Nephron (organoid): ENCODE results near the gene ENO2.

Source experiments
- H3K27ac Mint-ChIP-seq, 3 experiments: 2 replicates each; pipeline ENCODE4 v1.8.0; 2020; ENCODE audit warnings: mixed read lengths in 3 of 3, mild to moderate bottlenecking in 2 of 3, moderate library complexity in 1 of 3
- H3K27me3 Mint-ChIP-seq: 2 replicates; pipeline ENCODE4 v1.8.0; 2021; ENCODE audit warnings: low read depth, mild to moderate bottlenecking, moderate library complexity, mixed read lengths
- H3K36me3 Mint-ChIP-seq: 2 replicates; pipeline ENCODE4 v1.8.0; 2020; ENCODE audit warnings: low read depth, mixed read lengths
- H3K4me1 Mint-ChIP-seq: 2 replicates; pipeline ENCODE4 v1.8.0; 2020; ENCODE audit warnings: mixed read lengths
- H3K4me3 Mint-ChIP-seq, 3 experiments: 2 replicates each; pipeline ENCODE4 v1.8.0; 2020; ENCODE audit warnings: mild to moderate bottlenecking in 3 of 3, mixed read lengths in 3 of 3, moderate library complexity in 2 of 3
- H3K9me3 Mint-ChIP-seq: 2 replicates; pipeline ENCODE4 v1.8.0; 2020; ENCODE audit warnings: mixed read lengths
- TF ChIP-seq, protein P1 (sequence below), 3 experiments: fragments of 200-600 bp; sonication (generic); IDR thresholded peaks; one replicate each; pipeline ENCODE4 v1.5.0; 2021; ENCODE audit warnings: antibody characterized with exemption in 3 of 3; ENCODE audit not compliant: unreplicated experiment in 3 of 3

ENO2 gene

DNA sequence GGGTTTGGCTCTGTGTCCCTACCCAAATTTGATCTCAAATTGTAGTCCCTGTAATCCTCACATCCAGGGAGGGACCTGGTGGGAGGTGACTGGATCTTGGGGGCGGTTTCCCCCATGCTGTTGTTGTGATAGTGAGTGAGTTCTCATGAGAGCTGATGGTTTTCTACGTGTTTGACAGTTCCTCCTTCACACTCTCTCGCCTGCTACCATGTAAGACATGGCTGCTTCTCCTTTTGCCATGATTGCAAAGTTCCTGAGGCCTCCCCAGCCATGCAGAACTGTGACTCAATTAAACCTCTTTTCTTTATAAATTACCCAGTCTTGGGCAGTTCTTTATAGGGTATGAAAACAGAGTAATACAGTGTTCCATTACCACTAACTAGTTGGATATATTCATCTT is 20.1 kb upstream of the ENO2 start:
- TF ChIP-seq, protein P1, sequence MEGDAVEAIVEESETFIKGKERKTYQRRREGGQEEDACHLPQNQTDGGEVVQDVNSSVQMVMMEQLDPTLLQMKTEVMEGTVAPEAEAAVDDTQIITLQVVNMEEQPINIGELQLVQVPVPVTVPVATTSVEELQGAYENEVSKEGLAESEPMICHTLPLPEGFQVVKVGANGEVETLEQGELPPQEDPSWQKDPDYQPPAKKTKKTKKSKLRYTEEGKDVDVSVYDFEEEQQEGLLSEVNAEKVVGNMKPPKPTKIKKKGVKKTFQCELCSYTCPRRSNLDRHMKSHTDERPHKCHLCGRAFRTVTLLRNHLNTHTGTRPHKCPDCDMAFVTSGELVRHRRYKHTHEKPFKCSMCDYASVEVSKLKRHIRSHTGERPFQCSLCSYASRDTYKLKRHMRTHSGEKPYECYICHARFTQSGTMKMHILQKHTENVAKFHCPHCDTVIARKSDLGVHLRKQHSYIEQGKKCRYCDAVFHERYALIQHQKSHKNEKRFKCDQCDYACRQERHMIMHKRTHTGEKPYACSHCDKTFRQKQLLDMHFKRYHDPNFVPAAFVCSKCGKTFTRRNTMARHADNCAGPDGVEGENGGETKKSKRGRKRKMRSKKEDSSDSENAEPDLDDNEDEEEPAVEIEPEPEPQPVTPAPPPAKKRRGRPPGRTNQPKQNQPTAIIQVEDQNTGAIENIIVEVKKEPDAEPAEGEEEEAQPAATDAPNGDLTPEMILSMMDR (IDR thresholded peaks at IDR 0.05; ENCODE audit: unreplicated experiment in 3 of 3), result no peak

DNA sequence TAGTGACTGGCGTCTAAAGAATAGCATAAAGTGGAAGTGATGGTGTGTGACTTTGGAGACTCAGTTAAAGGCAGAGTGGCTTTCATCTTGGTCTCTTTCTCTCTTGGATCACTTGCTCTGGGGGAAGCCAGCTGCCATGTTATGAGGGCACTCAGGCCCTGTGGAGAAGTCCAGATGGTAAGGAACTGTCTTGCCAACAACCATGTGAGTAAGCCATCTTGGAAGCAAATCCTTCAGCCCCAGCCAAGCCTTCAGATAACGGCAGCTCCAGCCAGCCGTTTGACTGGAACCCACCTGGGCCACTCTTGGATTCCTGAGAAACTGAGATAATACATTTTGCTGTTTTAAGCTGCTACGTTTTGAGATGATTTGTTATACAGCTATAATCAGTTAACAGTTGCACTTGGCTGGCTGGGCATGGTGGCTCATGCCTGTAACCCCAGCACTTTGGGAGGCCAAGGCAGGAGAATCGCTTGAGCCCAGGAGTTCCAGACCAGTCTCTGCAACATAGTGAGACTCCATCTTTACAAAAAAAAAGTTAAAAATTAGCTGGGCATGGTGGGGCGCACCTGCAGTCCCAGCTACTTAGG is 17.4 kb upstream of the ENO2 start:
- H3K36me3 Mint-ChIP-seq, result no peaks in the 10 kb centered on the region
- H3K27me3 Mint-ChIP-seq, result no peaks in the 10 kb centered on the region
- no peaks in the 10 kb centered on the region for H3K4me1 Mint-ChIP-seq
- no peak overlapping the region for H3K4me3 Mint-ChIP-seq
- TF ChIP-seq, protein P1 (IDR thresholded peaks at IDR 0.05; ENCODE audit: unreplicated experiment in 3 of 3), result no peak
- no peak overlapping the region for H3K27ac Mint-ChIP-seq
- H3K9me3 Mint-ChIP-seq, result no peaks in the 10 kb centered on the region

More for the DNA sequence above, 20.1 kb upstream of the ENO2 start:
- no peaks in the 10 kb centered on the region for H3K36me3 Mint-ChIP-seq
- H3K27me3 Mint-ChIP-seq, result peaks cover 4% of the 10 kb centered on the region
- no peak overlapping the region for H3K27ac Mint-ChIP-seq
- H3K4me1 Mint-ChIP-seq, result peaks cover 5% of the 10 kb centered on the region
- no peaks in the 10 kb centered on the region for H3K9me3 Mint-ChIP-seq
- H3K4me3 Mint-ChIP-seq, result no peak overlapping the region

DNA sequence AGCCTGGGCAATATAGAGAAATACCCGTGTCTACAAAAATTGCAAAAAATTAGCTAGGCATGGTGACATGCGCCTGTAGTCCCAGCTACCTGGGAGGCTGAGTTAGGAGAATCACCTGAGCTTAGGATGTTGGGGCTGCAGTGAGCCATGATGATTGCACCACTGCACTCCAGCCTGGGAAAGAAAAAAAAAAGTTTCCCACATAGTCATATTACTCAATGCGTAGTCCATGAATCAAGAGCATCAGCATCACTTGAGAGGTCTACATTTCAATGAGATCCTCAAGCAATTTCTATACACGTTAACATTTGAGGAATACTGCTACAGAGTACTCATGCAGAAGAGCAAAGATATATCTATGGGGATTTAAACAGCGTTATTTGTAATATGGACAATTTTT is 15.0 kb upstream of the ENO2 start:
- H3K27ac Mint-ChIP-seq, result no peak overlapping the region
- TF ChIP-seq, protein P1 (IDR thresholded peaks at IDR 0.05; ENCODE audit: unreplicated experiment in 3 of 3), result no peak
- H3K4me3 Mint-ChIP-seq, result no peak overlapping the region
- H3K4me1 Mint-ChIP-seq, result peaks cover 4% of the 10 kb centered on the region
- no peaks in the 10 kb centered on the region for H3K27me3 Mint-ChIP-seq
- no peaks in the 10 kb centered on the region for H3K36me3 Mint-ChIP-seq
- no peaks in the 10 kb centered on the region for H3K9me3 Mint-ChIP-seq

DNA sequence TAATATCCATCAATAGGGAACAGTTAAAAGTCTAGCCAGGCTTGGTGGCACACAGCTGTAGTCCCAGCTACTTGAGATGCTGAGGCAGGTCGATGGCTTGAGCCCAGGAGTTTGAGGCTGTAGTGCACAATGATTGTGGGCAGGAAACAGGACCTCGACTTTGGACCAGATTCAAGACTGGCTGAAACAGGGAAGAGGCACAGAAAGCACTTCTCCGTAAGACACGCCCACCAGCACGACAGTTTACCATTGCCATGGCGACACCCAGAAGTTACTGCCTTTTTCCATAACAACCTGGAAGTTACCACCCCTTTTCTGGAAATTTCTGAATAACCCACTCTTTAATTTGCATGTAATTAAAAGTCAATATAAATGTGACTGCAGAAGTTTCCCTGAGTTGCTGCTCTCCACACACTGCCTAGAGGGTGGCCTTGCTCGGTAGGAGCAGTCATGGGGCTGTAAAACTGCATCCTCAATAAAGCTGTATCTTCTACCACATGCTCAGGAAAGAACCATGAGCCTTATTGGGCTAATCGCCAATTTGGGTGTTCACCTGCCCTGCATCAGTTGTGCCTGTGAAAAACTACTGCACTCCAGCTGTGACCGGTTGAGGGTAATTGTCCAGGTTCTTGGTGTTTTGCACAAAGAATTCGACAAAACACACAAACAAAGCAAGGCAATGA is 14.4 kb upstream of the ENO2 start:
- Mint-ChIP-seq H3K9me3 (no peaks in the 10 kb centered on the region), H3K36me3 (no peaks in the 10 kb centered on the region), H3K4me1 (peaks cover 4% of the 10 kb centered on the region), H3K27me3 (no peaks in the 10 kb centered on the region), H3K27ac (no peak overlapping the region), H3K4me3 (no peak overlapping the region)
- TF ChIP-seq, protein P1 (IDR thresholded peaks at IDR 0.05; ENCODE audit: unreplicated experiment in 3 of 3), result no peak

DNA sequence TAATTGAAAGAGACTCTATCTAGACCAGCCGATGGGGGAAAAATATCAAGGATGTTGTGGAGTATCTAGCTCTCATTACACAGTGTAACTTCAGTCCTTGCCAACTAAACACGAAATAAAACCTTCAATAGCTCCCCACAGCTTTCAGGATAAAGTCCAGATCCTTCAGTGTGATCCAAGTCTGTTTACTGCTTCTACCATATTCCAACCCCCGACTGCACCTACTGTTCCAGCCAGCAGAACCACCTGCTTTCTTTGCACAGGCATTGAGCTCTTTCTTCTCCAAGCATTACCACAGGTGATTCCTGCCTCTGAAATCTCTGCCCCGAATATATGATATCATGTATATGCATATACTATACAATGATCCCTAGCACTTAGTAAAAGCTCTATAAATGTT is 11.9 kb upstream of the ENO2 start:
- Mint-ChIP-seq H3K4me1 (peaks cover 4% of the 10 kb centered on the region), H3K36me3 (no peaks in the 10 kb centered on the region), H3K4me3 (no peak overlapping the region), H3K9me3 (no peaks in the 10 kb centered on the region), H3K27me3 (no peaks in the 10 kb centered on the region), H3K27ac (no peak overlapping the region)
- TF ChIP-seq, protein P1 (IDR thresholded peaks at IDR 0.05; ENCODE audit: unreplicated experiment in 3 of 3), result no peak

DNA sequence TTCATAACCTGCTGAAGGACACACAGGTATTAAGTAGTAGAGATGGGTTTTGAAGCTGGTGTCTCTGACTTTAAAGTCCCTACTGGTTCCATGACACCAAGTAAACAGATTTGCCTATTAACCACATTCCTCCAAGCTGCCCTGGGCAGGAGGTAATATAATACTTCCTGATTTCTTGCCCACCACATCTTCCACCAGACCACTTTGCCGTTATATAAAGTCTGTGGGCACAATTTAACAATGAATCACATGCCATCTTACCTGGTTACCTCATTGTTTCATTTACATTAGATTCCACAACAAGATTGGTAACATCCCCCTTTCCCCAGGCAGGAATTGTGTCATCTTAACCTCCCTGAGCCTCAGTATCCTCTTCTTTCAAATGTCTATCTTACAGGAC is 10.7 kb upstream of the ENO2 start:
- Mint-ChIP-seq H3K27me3 (no peaks in the 10 kb centered on the region), H3K4me1 (peaks cover 4% of the 10 kb centered on the region), H3K4me3 (no peak overlapping the region), H3K9me3 (no peaks in the 10 kb centered on the region), H3K36me3 (no peaks in the 10 kb centered on the region), H3K27ac (no peak overlapping the region)
- TF ChIP-seq, protein P1 (IDR thresholded peaks at IDR 0.05; ENCODE audit: unreplicated experiment in 3 of 3), result no peak
